NB4 (cell line): ENCODE data around the gene CBLC.

Experiments
- DNase-seq: peaks from one replicate; pipeline ENCODE4 v3.0.0; 2010; ENCODE audit warnings: low read depth
- H3K4me3 ChIP-seq: one replicate; pipeline ENCODE4 v1.5.1; 2011; ENCODE audit warnings: mild to moderate bottlenecking, low read depth, low read length, moderate library complexity
- CTCF ChIP-seq: IDR thresholded peaks from one replicate; pipeline ENCODE4 v1.5.1; 2012; ENCODE audit warnings: low read depth, low read length
- MAX ChIP-seq: IDR thresholded peaks from 2 replicates; pipeline ENCODE4 v1.6.1; 2011; ENCODE audit warnings: low read depth, low read length
- MYC ChIP-seq: IDR thresholded peaks from 2 replicates; pipeline ENCODE4 v1.6.1; 2011; ENCODE audit warnings: low read depth, low read length
- POLR2A ChIP-seq: IDR thresholded peaks from 2 replicates; pipeline ENCODE4 v1.6.1; 2011; ENCODE audit warnings: mild to moderate bottlenecking; ENCODE audit not compliant: insufficient read length; ENCODE audit errors: extremely low read depth

The CBLC gene

GRCh38 chr19:44777715-44778347 is at the start of gene CBLC:
Gene CBLC, plus strand, starts transcription at chr19:44777890. Its CDS starts 42 bp downstream, at chr19:44777932.
- no peak for TF ChIP-seq POLR2A
- no peak for TF ChIP-seq CTCF
- no peak for TF ChIP-seq MAX
- no peak for TF ChIP-seq MYC
- no peak for DNase-seq
- H3K4me3 ChIP-seq = no peak within 1 kb of the TSS

- no peak overlapping the region for H3K4me3 ChIP-seq
- DNase-seq = no peak
- no peak for TF ChIP-seq MYC
- no peak for TF ChIP-seq CTCF
- TF ChIP-seq POLR2A = no peak
- TF ChIP-seq MAX = no peak
These were observed 49.5 kb upstream of the CBLC start for GRCh38 chr19:44728178-44728577.

- no peak overlapping the region for H3K4me3 ChIP-seq
- TF ChIP-seq CTCF (no peak), MAX (no peak), MYC (no peak), POLR2A (no peak)
- DNase-seq = no peak
These were observed 48.1 kb upstream of the CBLC start for GRCh38 chr19:44729516-44730033.

GRCh38 chr19:44731081-44731480 is 46.6 kb upstream of the CBLC start:
- TF ChIP-seq MAX (no peak), MYC (no peak), POLR2A (no peak), CTCF (no peak)

GRCh38 chr19:44731622-44732021 is 46.1 kb upstream of the CBLC start:
- no peak for DNase-seq
- no peak overlapping the region for H3K4me3 ChIP-seq
- TF ChIP-seq MYC (no peak), MAX (no peak), CTCF (no peak), POLR2A (no peak)

More at GRCh38 chr19:44731081-44731480, 46.6 kb upstream of the CBLC start:
- no peak overlapping the region for H3K4me3 ChIP-seq
- DNase-seq = no peak
